AG04449 (cell line): ENCODE measurements around the gene PHF21B.

ENCODE experiments used
- CTCF ChIA-PET: fragments of 350-600 bp; formaldehyde crosslinking; extraction: SDS; loops from one replicate; lab custom pipeline; 2021; ENCODE audit warnings: antibody characterized with exemption; lab: Yijun Ruan, JAX
- POLR2A ChIA-PET: fragments of 400-600, 350-600 bp; formaldehyde crosslinking; extraction: SDS; loops from one replicate; lab custom pipeline; 2020; ENCODE audit warnings: antibody characterized with exemption, inconsistent platforms; lab: Yijun Ruan, JAX
- DNase-seq: peaks from one replicate; pipeline ENCODE4 v3.0.0-alpha.2; 2010; ENCODE audit warnings: low read depth, low spot score
- H3K4me3 ChIP-seq: 2 replicates; pipeline ENCODE4 v1.5.1; 2011; ENCODE audit warnings: low read depth, mild to moderate bottlenecking, control low read depth, low read length
- CTCF ChIP-seq: IDR thresholded peaks from one replicate; pipeline ENCODE4 v1.5.1; 2011; ENCODE audit warnings: mild to moderate bottlenecking, moderate library complexity, low read length, control low read depth, inconsistent platforms; ENCODE audit not compliant: insufficient read depth; ENCODE audit errors: missing control alignments

Gene PHF21B

GRCh38 chr22:44916281-44917231 lies 93.2 kb downstream of the PHF21B start:
- no peak for DNase-seq
- ChIA-PET CTCF (no interaction called here), POLR2A (no interaction called here)
- no peak for TF ChIP-seq CTCF
- H3K4me3 ChIP-seq: no peak overlapping the region

DNA sequence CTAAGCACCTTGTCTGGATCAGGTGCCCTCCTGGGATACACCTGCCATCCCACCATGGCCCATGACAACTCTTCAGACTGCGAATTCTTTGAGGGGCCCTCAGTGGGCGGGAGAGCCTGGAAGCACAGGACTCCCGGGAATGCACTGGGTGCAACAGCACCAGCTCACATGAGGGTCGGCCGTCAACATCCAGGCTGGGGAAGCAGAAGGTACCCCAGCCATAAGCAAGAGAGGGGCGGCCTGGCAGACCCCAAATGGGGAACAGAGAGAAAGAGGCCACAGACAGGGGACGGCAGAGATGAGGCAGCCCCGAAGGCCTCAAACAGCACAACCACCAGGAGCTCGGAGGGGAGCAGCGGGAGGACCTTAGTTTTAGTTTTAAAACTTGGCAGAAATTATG lies 94.4 kb downstream of the PHF21B start:
- ChIA-PET POLR2A (no interaction called here), CTCF (no interaction called here)
- H3K4me3 ChIP-seq: no peak overlapping the region
- no peak for TF ChIP-seq CTCF
- no peak for DNase-seq

- no peak overlapping the region for H3K4me3 ChIP-seq
- no peak for TF ChIP-seq CTCF
- CTCF ChIA-PET: no interaction called here
- POLR2A ChIA-PET: no interaction called here
- no peak for DNase-seq
Measured at GRCh38 chr22:44914026-44914721, 95.6 kb downstream of the PHF21B start.

DNA sequence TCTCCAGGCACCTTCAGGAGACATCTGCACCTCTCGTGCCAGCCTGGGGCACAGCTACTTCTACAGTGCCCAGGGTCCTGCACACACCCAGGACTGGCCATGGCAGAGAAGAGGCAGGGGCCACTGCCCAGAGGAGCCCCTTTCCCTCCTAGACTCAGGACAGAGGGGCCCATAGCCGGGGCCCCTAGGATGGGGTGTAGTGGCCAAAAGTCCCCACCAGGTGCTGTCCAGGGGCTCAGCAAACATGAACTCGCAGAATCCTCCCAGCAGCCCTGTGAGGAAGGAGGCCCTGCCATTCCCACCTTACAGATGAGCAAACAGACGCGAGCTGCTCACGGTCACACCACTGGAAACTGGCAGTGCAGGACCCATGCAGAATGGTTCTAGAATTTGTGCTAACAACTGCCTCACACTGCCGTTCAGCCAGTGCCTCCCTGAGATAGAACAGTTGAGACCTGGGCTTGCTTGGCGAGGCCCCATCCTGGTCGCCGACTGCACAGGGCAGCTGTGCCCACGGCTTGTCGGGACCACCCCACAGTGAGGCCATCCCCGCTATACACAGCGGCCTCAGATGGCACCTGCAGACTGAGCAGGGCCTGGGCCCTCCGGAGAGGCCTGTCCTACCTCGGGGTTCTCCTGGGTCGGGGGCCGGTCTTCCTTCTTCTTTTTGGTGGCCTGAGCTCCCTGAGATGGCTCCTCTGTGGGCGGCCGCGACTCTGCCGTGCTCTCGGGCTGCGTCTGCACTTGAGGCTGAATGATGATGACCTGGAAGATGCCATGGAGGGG lies 96.4 kb downstream of the PHF21B start:
- no peak overlapping the region for H3K4me3 ChIP-seq
- CTCF ChIA-PET: no interaction called here
- POLR2A ChIA-PET: no interaction called here
- TF ChIP-seq CTCF: no peak
- no peak for DNase-seq

GRCh38 chr22:44909241-44909640 lies 100.6 kb downstream of the PHF21B start:
- DNase-seq: no peak
- TF ChIP-seq CTCF: no peak

More at GRCh38 chr22:44909241-44909640, 100.6 kb downstream of the PHF21B start:
- ChIA-PET CTCF (no interaction called here), POLR2A (no interaction called here)
- no peak overlapping the region for H3K4me3 ChIP-seq
